Peyer's patch (tissue), 4 donors: ENCODE results near the gene LRRC34. TPM values are rescaled to one million over a fixed set of nuclear protein-coding genes. Genes with fewer than 3 reads are reported as not detected.

ENCODE experiments used
- DNase-seq, 3 donors: peaks; one replicate each; pipeline ENCODE4 v3.0.0-alpha.2; 2017 to 2019
- H3K27ac ChIP-seq, 4 donors: fragments of 200-600 bp; sonication (generic); one replicate each; pipeline ENCODE4 v1.5.1; 2016 to 2019
- H3K27me3 ChIP-seq, 2 donors: fragments of 200-600 bp; sonication (generic); one replicate each; pipeline ENCODE4 v1.5.1; 2019
- H3K36me3 ChIP-seq, 3 donors: fragments of 200-600 bp; sonication (generic); one replicate each; pipeline ENCODE4 v1.5.1; 2016 to 2019
- H3K4me1 ChIP-seq, 4 donors: fragments of 200-600 bp; sonication (generic); one replicate each; pipeline ENCODE4 v1.5.1; 2016 to 2019
- H3K4me3 ChIP-seq, 4 donors: fragments of 200-600 bp; sonication (generic); 1 replicate in 3 of 4; 2 replicates in 1 of 4; pipeline ENCODE4 v1.5.1; 2016 to 2019; ENCODE audit warnings: mild to moderate bottlenecking in 1 of 4
- H3K9me3 ChIP-seq, 4 donors: fragments of 200-600 bp; sonication (generic); one replicate each; pipeline ENCODE4 v1.5.1; 2016 to 2019; ENCODE audit warnings: mild to moderate bottlenecking in 1 of 4
- CTCF ChIP-seq, 6 experiments: fragments of 450-650 bp in 4 of 6; fragments of 200-600 bp in 2 of 6; sonication (generic) in 1 of 6; IDR thresholded peaks; one replicate each; pipeline ENCODE4 v1.5.1; 2017 to 2019; ENCODE audit warnings: antibody characterized with exemption in 6 of 6, mild to moderate bottlenecking in 3 of 6, moderate library complexity in 1 of 6
- POLR2A ChIP-seq, 2 donors: fragments of 450-650 bp; IDR thresholded peaks; one replicate each; pipeline ENCODE4 v1.5.1; 2017; ENCODE audit warnings: antibody characterized with exemption in 2 of 2, mild to moderate bottlenecking in 2 of 2, moderate library complexity in 2 of 2
- total RNA-seq, 4 donors: library from RNA; depleted of rRNA; stranded (reverse); fragments of >200 nt; gene quantifications; one replicate each; pipeline ENCODE4 v1.1.0, GENCODE V29; 2016

LRRC34 gene
- total RNA-seq, 4 donors from 2014 or later = 0.28 to 0.35 TPM; not detected in 2

GRCh38 chr3:169744366-169745054 is 68.2 kb downstream of the LRRC34 start:
- TF ChIP-seq CTCF (IDR thresholded peaks at IDR 0.05) = peak in 4 of 6 experiments; percentile 18 to 40 (median 24)
- TF ChIP-seq POLR2A (IDR thresholded peaks at IDR 0.05) = no peak
- Histone ChIP-seq H3K4me3 (no peak overlapping the region), H3K9me3 (no peaks in the 10 kb centered on the region), H3K36me3 (no peaks in the 10 kb centered on the region), H3K27me3 (no peaks in the 10 kb centered on the region), H3K27ac (no peak overlapping the region), H3K4me1 (no peaks in the 10 kb centered on the region)
- no peak for DNase-seq

Other genes with a start within 250 kb of the LRRC34 start
- 10 to 100 TPM; 19.1 to 55.4 (median 37.9) TPM for gene MECOM, start 149.2 kb downstream of the LRRC34 start, total RNA-seq
- gene TERC, start 47.8 kb downstream of the LRRC34 start, total RNA-seq = 10 to 100 TPM; 52.0 to 78.9 (median 68.4) TPM
- 1 to 10 TPM in 3 of 4 donors, not detected in 1; 1.4 to 1.7 (median 1.7) TPM for gene ACTRT3, start 43.3 kb downstream of the LRRC34 start, total RNA-seq
- gene MYNN, start 39.5 kb downstream of the LRRC34 start, total RNA-seq = 10 to 100 TPM; 11.2 to 19.4 (median 15.9) TPM
- gene LRRIQ4, start within 50 bp of the LRRC34 start, total RNA-seq = not detected
- 10 to 100 TPM; 12.4 to 57.6 (median 28.4) TPM for gene LRRC31, start 57.0 kb upstream of the LRRC34 start, total RNA-seq
- gene SAMD7, start 98.7 kb upstream of the LRRC34 start, total RNA-seq = not detected
- gene SEC62, start 153.9 kb upstream of the LRRC34 start, total RNA-seq = 10 to 100 TPM; 33.2 to 96.6 (median 36.8) TPM
- gene GPR160, start 225.1 kb upstream of the LRRC34 start, total RNA-seq = 100 to 1,000 TPM; 144 to 231 (median 203) TPM